Neural cell (in vitro differentiated cells): ENCODE results near the gene HNF1B. TPM values are rescaled to one million over a fixed set of nuclear protein-coding genes. Genes with fewer than 3 reads are reported as not detected.

ENCODE experiments used
- H2AFZ ChIP-seq: fragments of 200-600, 300-800 bp; sonication (generic), shearing (Covaris generic); 2 replicates; pipeline ENCODE4 v1.6.0; 2014; ENCODE audit warnings: low read depth, mild to moderate bottlenecking, antibody characterized with exemption, low read length, moderate library complexity
- H3F3A ChIP-seq: fragments of 200-600 bp; shearing (Covaris generic); 2 replicates; pipeline ENCODE4 v1.6.1; 2016; ENCODE audit warnings: mild to moderate bottlenecking, moderate library complexity, mixed read lengths, antibody characterized with exemption, low read length; ENCODE audit not compliant: insufficient read depth, poor library complexity, severe bottlenecking
- H3K27ac ChIP-seq: fragments of 200-600, 300-800 bp; sonication (generic), shearing (Covaris generic); 2 replicates; pipeline ENCODE4 v1.5.1; 2014; ENCODE audit warnings: mild to moderate bottlenecking, low read length, moderate library complexity
- H3K27me3 ChIP-seq: fragments of 300-800, 200-600 bp; sonication (generic), shearing (Covaris generic); 2 replicates; pipeline ENCODE4 v1.6.0; 2014; ENCODE audit warnings: mild to moderate bottlenecking, low read depth, low read length, moderate library complexity; ENCODE audit not compliant: insufficient read depth
- H3K36me3 ChIP-seq: fragments of 300-800, 200-600 bp; sonication (generic), shearing (Covaris generic); 2 replicates; pipeline ENCODE4 v1.5.1; 2014; ENCODE audit warnings: mild to moderate bottlenecking, antibody characterized with exemption, low read length, moderate library complexity; ENCODE audit not compliant: insufficient read depth
- H3K4me2 ChIP-seq: fragments of 300-800, 200-600 bp; sonication (generic), shearing (Covaris generic); 2 replicates; pipeline ENCODE4 v1.6.0; 2014; ENCODE audit warnings: mild to moderate bottlenecking, low read length
- H3K4me3 ChIP-seq: fragments of 300-800, 200-600 bp; sonication (generic), shearing (Covaris generic); 2 replicates; pipeline ENCODE4 v1.5.1; 2014; ENCODE audit warnings: mild to moderate bottlenecking, low read length, moderate library complexity
- H3K79me2 ChIP-seq: fragments of 200-600 bp; shearing (Covaris generic); replicated peaks from 2 replicates; pipeline ENCODE4 v1.6.0; 2014; ENCODE audit warnings: mild to moderate bottlenecking, low read length, moderate library complexity; ENCODE audit not compliant: insufficient read depth
- H3K9ac ChIP-seq: fragments of 300-800, 200-600 bp; sonication (generic), shearing (Covaris generic); 2 replicates; pipeline ENCODE4 v1.6.1; 2016; ENCODE audit warnings: mild to moderate bottlenecking, low read length, mixed read lengths
- H3K9me2 ChIP-seq: fragments of 200-600 bp; shearing (Covaris generic); 2 replicates; pipeline ENCODE4 v1.6.1; 2016; ENCODE audit warnings: mild to moderate bottlenecking, low read length, mixed read lengths; ENCODE audit not compliant: insufficient read depth
- H3K9me3 ChIP-seq: fragments of 200-600, 300-800 bp; sonication (generic), shearing (Covaris generic); 2 replicates; pipeline ENCODE4 v1.6.1; 2016; ENCODE audit warnings: mild to moderate bottlenecking, mixed run types, low read length, moderate library complexity, mixed read lengths
- H4K20me1 ChIP-seq: fragments of 200-600 bp; shearing (Covaris generic); 2 replicates; pipeline ENCODE4 v1.6.1; 2016; ENCODE audit warnings: mild to moderate bottlenecking, mixed run types; ENCODE audit not compliant: insufficient read depth
- EP300 ChIP-seq: fragments of 450-650 bp; conservative IDR thresholded peaks from 2 replicates; pipeline ENCODE4 v1.6.1; 2014; ENCODE audit warnings: antibody characterized with exemption, mild to moderate bottlenecking, moderate library complexity; ENCODE audit not compliant: poor library complexity, severe bottlenecking
- EZH2 ChIP-seq: fragments of 200-600, 300-800 bp; shearing (Covaris generic), sonication (generic); IDR thresholded peaks from 2 replicates; pipeline ENCODE4 v1.6.1; 2014; ENCODE audit warnings: antibody characterized with exemption, low read length, borderline replicate concordance, mild to moderate bottlenecking; ENCODE audit not compliant: insufficient read depth, poor library complexity, severe bottlenecking
- MXI1 ChIP-seq: fragments of 450-650 bp; conservative IDR thresholded peaks from 2 replicates; pipeline ENCODE4 v1.6.1; 2014; ENCODE audit warnings: antibody characterized with exemption, mild to moderate bottlenecking; ENCODE audit not compliant: poor library complexity, severe bottlenecking
- POLR2AphosphoS5 ChIP-seq: IDR thresholded peaks from 2 replicates; pipeline ENCODE4 v1.6.1; 2012
- RAD21 ChIP-seq: fragments of 450-650 bp; conservative IDR thresholded peaks from 2 replicates; pipeline ENCODE4 v1.6.1; 2014; ENCODE audit warnings: antibody characterized with exemption, mild to moderate bottlenecking, moderate library complexity
- SMC3 ChIP-seq: fragments of 450-650 bp; conservative IDR thresholded peaks from 2 replicates; pipeline ENCODE4 v1.6.1; 2014; ENCODE audit warnings: antibody characterized with exemption, mild to moderate bottlenecking, moderate library complexity; ENCODE audit not compliant: poor library complexity
- TAF1 ChIP-seq: IDR thresholded peaks from 2 replicates; pipeline ENCODE4 v1.6.1; 2012; ENCODE audit warnings: low read depth
- polyA plus RNA-seq: library from polyadenylated mRNA; depleted of rRNA; stranded (reverse); fragments of >200 nt; gene quantifications from 2 replicates; pipeline ENCODE4 v1.2.3, GENCODE V29; 2014
- TF ChIP-seq, protein P1 (sequence below): fragments of 450-650 bp; IDR thresholded peaks from 2 replicates; pipeline ENCODE4 v1.5.1; 2014; ENCODE audit warnings: antibody characterized with exemption, mild to moderate bottlenecking, moderate library complexity; ENCODE audit not compliant: poor library complexity, severe bottlenecking
- TF ChIP-seq, protein P2 (sequence below): IDR thresholded peaks from 2 replicates; pipeline ENCODE4 v1.6.1; 2012; ENCODE audit warnings: borderline replicate concordance

The HNF1B gene
- polyA plus RNA-seq, 1 donor from 2014 or later: not detected

DNA sequence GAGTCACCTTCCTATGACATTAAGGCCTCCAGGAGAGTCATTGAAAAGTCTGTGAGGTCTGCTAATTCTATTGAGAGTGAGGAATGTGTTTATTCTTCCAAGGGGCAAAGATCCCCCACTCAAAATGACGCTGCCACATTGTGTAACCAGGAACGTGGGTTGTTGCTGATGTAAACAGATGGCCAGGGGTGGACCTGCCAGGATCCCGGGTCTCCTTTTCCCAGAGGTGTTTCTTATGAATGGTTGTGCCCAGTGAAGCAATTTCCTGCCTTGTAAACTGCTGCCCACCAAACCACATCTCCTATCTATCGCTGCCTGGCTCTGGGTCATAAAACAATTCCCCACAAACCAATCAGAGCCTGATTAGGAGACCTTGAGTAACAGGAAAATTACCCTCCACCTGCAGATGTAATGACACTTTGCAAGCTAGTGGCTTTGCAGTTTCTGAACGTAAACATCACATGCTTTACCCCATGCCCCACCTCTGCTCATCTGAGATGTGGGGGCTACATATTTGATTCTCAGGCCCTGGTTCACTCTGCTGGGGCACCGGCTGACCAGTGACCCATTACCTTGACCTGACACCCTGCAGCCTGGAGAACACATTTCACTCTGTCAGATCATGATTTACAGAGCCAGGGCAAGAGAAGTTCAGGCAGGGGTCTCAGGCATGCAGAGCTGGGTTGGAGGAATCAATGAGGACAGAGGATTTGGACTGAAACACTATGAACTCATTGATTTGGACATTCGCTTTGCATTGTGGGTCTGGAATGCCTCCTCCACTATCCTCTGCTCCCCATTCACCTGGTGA is 68.5 kb downstream of the HNF1B start:
- H4K20me1 ChIP-seq: no peaks in the 10 kb centered on the region
- H3K9me2 ChIP-seq: no peaks in the 10 kb centered on the region
- no peak overlapping the region for H3K4me3 ChIP-seq
- H3K36me3 ChIP-seq: no peaks in the 10 kb centered on the region
- H3F3A ChIP-seq: no peaks in the 10 kb centered on the region
- no peaks in the 10 kb centered on the region for H3K27me3 ChIP-seq
- no peak overlapping the region for H3K9ac ChIP-seq
- no peak overlapping the region for H2AFZ ChIP-seq
- H3K27ac ChIP-seq: no peak overlapping the region
- H3K79me2 ChIP-seq: no peaks in the 10 kb centered on the region
- no peak overlapping the region for H3K4me2 ChIP-seq
- TF ChIP-seq EZH2 (no peak), SMC3 (no peak), MXI1 (no peak), POLR2AphosphoS5 (no peak), EP300 (no peak), RAD21 (no peak), TAF1 (no peak)
- TF ChIP-seq, protein P1, sequence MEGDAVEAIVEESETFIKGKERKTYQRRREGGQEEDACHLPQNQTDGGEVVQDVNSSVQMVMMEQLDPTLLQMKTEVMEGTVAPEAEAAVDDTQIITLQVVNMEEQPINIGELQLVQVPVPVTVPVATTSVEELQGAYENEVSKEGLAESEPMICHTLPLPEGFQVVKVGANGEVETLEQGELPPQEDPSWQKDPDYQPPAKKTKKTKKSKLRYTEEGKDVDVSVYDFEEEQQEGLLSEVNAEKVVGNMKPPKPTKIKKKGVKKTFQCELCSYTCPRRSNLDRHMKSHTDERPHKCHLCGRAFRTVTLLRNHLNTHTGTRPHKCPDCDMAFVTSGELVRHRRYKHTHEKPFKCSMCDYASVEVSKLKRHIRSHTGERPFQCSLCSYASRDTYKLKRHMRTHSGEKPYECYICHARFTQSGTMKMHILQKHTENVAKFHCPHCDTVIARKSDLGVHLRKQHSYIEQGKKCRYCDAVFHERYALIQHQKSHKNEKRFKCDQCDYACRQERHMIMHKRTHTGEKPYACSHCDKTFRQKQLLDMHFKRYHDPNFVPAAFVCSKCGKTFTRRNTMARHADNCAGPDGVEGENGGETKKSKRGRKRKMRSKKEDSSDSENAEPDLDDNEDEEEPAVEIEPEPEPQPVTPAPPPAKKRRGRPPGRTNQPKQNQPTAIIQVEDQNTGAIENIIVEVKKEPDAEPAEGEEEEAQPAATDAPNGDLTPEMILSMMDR: no peak
- TF ChIP-seq, protein P2, sequence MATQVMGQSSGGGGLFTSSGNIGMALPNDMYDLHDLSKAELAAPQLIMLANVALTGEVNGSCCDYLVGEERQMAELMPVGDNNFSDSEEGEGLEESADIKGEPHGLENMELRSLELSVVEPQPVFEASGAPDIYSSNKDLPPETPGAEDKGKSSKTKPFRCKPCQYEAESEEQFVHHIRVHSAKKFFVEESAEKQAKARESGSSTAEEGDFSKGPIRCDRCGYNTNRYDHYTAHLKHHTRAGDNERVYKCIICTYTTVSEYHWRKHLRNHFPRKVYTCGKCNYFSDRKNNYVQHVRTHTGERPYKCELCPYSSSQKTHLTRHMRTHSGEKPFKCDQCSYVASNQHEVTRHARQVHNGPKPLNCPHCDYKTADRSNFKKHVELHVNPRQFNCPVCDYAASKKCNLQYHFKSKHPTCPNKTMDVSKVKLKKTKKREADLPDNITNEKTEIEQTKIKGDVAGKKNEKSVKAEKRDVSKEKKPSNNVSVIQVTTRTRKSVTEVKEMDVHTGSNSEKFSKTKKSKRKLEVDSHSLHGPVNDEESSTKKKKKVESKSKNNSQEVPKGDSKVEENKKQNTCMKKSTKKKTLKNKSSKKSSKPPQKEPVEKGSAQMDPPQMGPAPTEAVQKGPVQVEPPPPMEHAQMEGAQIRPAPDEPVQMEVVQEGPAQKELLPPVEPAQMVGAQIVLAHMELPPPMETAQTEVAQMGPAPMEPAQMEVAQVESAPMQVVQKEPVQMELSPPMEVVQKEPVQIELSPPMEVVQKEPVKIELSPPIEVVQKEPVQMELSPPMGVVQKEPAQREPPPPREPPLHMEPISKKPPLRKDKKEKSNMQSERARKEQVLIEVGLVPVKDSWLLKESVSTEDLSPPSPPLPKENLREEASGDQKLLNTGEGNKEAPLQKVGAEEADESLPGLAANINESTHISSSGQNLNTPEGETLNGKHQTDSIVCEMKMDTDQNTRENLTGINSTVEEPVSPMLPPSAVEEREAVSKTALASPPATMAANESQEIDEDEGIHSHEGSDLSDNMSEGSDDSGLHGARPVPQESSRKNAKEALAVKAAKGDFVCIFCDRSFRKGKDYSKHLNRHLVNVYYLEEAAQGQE: no peak
- H3K9me3 ChIP-seq: no peaks in the 10 kb centered on the region

DNA sequence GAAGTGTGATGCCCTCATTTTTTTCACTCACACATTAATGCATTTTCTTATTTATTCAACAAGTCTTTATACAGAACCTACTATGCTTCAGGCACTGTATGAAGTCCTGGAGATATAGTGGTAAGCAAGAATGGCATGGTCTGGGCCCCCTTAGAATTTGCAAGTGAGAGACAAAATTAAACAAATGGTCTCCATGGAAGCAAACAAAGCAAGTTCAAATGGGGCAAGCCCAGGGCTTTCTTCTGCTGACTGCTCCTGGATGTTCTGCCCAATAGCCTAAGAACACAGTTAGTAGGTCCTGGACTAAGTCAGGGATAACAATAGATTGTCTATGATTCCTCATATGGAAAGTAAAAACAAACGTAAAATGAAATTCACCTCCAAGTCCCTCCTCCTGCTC is 70.3 kb downstream of the HNF1B start:
- Histone ChIP-seq H3K36me3 (no peaks in the 10 kb centered on the region), H3K27ac (no peak overlapping the region), H2AFZ (no peak overlapping the region), H3K4me2 (no peak overlapping the region), H3K9ac (no peak overlapping the region), H3K79me2 (no peaks in the 10 kb centered on the region), H3K9me2 (no peaks in the 10 kb centered on the region), H3K9me3 (no peaks in the 10 kb centered on the region), H3K27me3 (no peaks in the 10 kb centered on the region), H3F3A (no peaks in the 10 kb centered on the region), H3K4me3 (no peak overlapping the region), H4K20me1 (no peaks in the 10 kb centered on the region)
- no peak for TF ChIP-seq MXI1
- TF ChIP-seq, protein P1: no peak
- TF ChIP-seq, protein P2: no peak
- TF ChIP-seq EZH2: no peak
- no peak for TF ChIP-seq TAF1
- TF ChIP-seq SMC3: no peak
- TF ChIP-seq EP300: no peak
- no peak for TF ChIP-seq RAD21
- TF ChIP-seq POLR2AphosphoS5: no peak
